T-cell (primary cell): ENCODE measurements around the gene SMC5. TPM values are rescaled to one million over a fixed set of nuclear protein-coding genes. Genes with fewer than 3 reads are reported as not detected.

ENCODE experiments used
- ATAC-seq, 4 experiments: fragments of 200-7000 bp in 3 of 4; fragments of 150-1000 bp in 1 of 4; cut with Tn5 transposase; replicated peaks in 1 of 4; 1 replicate in 3 of 4; 2 replicates in 1 of 4; pipeline ENCODE4 v1.10.0; 2021; ENCODE audit warnings: moderate library complexity in 3 of 4, mild to moderate bottlenecking in 2 of 4, moderate number of reproducible peaks in 1 of 4
- CTCF ChIA-PET, 2 donors: fragments of 300-600 bp; sonication (Branson Sonifier 250); formaldehyde crosslinking; loops; one replicate each; lab custom pipeline; 2022; ENCODE audit warnings: antibody characterized with exemption in 2 of 2; lab: Charles Lee
- POLR2A ChIA-PET, 2 donors: fragments of 300-600 bp; sonication (Branson Sonifier 250); formaldehyde crosslinking; loops; one replicate each; lab custom pipeline; 2022; ENCODE audit warnings: antibody characterized with exemption in 2 of 2; lab: Charles Lee
- DNase-seq, 35 experiments: peaks; one replicate each; pipeline versions ENCODE4 v3.0.0 to v3.0.0-alpha.2; 2013 to 2023
- H3K27ac ChIP-seq: one replicate; pipeline ENCODE4 v1.5.1; 2013; ENCODE audit warnings: low read length
- H3K27me3 ChIP-seq, 2 experiments: replicated peaks in 1 of 2; 1 replicate in 1 of 2; 2 replicates in 1 of 2; pipeline versions ENCODE4 v1.6.1 to v1.7.0; 2013; ENCODE audit warnings: low read length in 1 of 2, mixed read lengths in 1 of 2; ENCODE audit not compliant: control insufficient read depth in 2 of 2, insufficient read depth in 2 of 2; ENCODE audit errors: extremely low read depth in 1 of 2
- H3K36me3 ChIP-seq, 2 donors: 1 replicate in 1 of 2; 2 replicates in 1 of 2; pipeline versions ENCODE4 v1.6.1 to v1.7.0; 2013; ENCODE audit warnings: low read length in 1 of 2; ENCODE audit not compliant: control insufficient read depth in 2 of 2, insufficient read depth in 1 of 2; ENCODE audit errors: extremely low read depth in 1 of 2
- H3K4me1 ChIP-seq, 2 experiments: 1 replicate in 1 of 2; 2 replicates in 1 of 2; pipeline versions ENCODE4 v1.6.1 to v1.7.0; 2013; ENCODE audit warnings: low read length in 2 of 2, mixed read lengths in 1 of 2; ENCODE audit not compliant: insufficient read depth in 2 of 2, control insufficient read depth in 1 of 2; ENCODE audit errors: extremely low read depth in 1 of 2
- H3K4me3 ChIP-seq, 2 donors: 1 replicate in 1 of 2; 2 replicates in 1 of 2; pipeline versions ENCODE4 v1.5.1 to v1.7.0; 2013; ENCODE audit warnings: mild to moderate bottlenecking in 2 of 2, low read length in 1 of 2, moderate library complexity in 1 of 2; ENCODE audit not compliant: control insufficient read depth in 1 of 2; ENCODE audit errors: extremely low read depth in 1 of 2
- H3K9me3 ChIP-seq: 2 replicates; pipeline ENCODE4 v1.7.0; 2013
- H3K27ac Mint-ChIP-seq, 2 donors: one replicate each; pipeline ENCODE4 v1.8.0; 2020 to 2021; ENCODE audit warnings: mild to moderate bottlenecking in 2 of 2, mixed read lengths in 2 of 2
- H3K27me3 Mint-ChIP-seq, 2 donors: one replicate each; pipeline ENCODE4 v1.8.0; 2021 to 2022; ENCODE audit warnings: mixed read lengths in 2 of 2
- H3K36me3 Mint-ChIP-seq: one replicate; pipeline ENCODE4 v1.8.0; 2021; ENCODE audit warnings: mixed read lengths
- H3K4me1 Mint-ChIP-seq, 3 donors: one replicate each; pipeline ENCODE4 v1.8.0; 2020 to 2022; ENCODE audit warnings: mixed read lengths in 3 of 3, mild to moderate bottlenecking in 1 of 3
- H3K4me3 Mint-ChIP-seq, 3 donors: one replicate each; pipeline ENCODE4 v1.8.0; 2020 to 2022; ENCODE audit warnings: mild to moderate bottlenecking in 3 of 3, mixed read lengths in 3 of 3, moderate library complexity in 3 of 3
- H3K9me3 Mint-ChIP-seq, 3 donors: one replicate each; pipeline ENCODE4 v1.8.0; 2020 to 2022; ENCODE audit warnings: mixed read lengths in 3 of 3
- WGBS: methylation state at CpG from one replicate; pipeline ENCODE4 v1.1.5; 2013; ENCODE audit warnings: missing lambda C conversion rate; ENCODE audit not compliant: insufficient coverage; 5-methylcytosine and 5-hydroxymethylcytosine counted together
- total RNA-seq, 35 experiments: library from RNA in 6 of 35; stranded (reverse) in 6 of 35; fragments of 120-200 nt in 1 of 35; gene quantifications; one replicate each; pipeline versions ENCODE4 v1.2.1 to v1.2.4 and lab custom pipeline; 2013 to 2026

Gene SMC5
- total RNA-seq, 5 donors from 2014 or later (not counting 1 experiment from before 2014, with no cell fraction given): 31.6 to 35.5 (median 34.5) TPM

GRCh38 chr9:70260007-70260443 lies 1.2 kb downstream of the SMC5 start:
- Histone ChIP-seq H3K4me3 (peak overlapping the region; percentile 84 to 91), H3K27ac (no peak overlapping the region), H3K9me3 (no peaks in the 10 kb centered on the region), H3K36me3 (peaks cover 0 to 16% of the 10 kb centered on the region in 2 donors), H3K4me1 (peaks cover 19 to 35% of the 10 kb centered on the region in 2 experiments), H3K27me3 (no peaks in the 10 kb centered on the region)
- Mint-ChIP-seq H3K4me3 (peak overlapping the region; percentile 95 to 99 (median 96)), H3K4me1 (peaks cover 61 to 69% (median 62%) of the 10 kb centered on the region in 3 donors), H3K9me3 (no peaks in the 10 kb centered on the region), H3K36me3 (peaks cover 28% of the 10 kb centered on the region), H3K27ac (peak overlapping the region; percentile 34 to 66), H3K27me3 (no peaks in the 10 kb centered on the region)
- 81% methylated on average over 19 of the region's 30 CpGs for WGBS
- ChIA-PET POLR2A (interaction anchor here (0.6 to 0.8 kb wide), 3 partner anchors 13 to 304 kb away, joined by 4 to 8 read pairs (median 6); no protein-coding TSS in a partner anchor), CTCF (no interaction called here)
- ATAC-seq (no peak), DNase-seq (no peak)

- Mint-ChIP-seq H3K4me3 (peak overlapping the region; percentile 95 to 99 (median 96)), H3K4me1 (peaks cover 63 to 71% (median 64%) of the 10 kb centered on the region in 3 donors), H3K9me3 (no peaks in the 10 kb centered on the region), H3K36me3 (peaks cover 32% of the 10 kb centered on the region), H3K27ac (peak overlapping the region; percentile 34 to 66), H3K27me3 (no peaks in the 10 kb centered on the region)
- H3K4me3 ChIP-seq: peak overlapping the region in 1 of 2 donors; percentile 91
- ChIA-PET CTCF (no interaction called here), POLR2A (interaction anchor here (0.6 kb wide), 2 partner anchors 12 to 106 kb away, joined by 4 to 6 read pairs; no protein-coding TSS in a partner anchor)
- ATAC-seq (no peak), DNase-seq (no peak)
- H3K9me3 ChIP-seq: no peaks in the 10 kb centered on the region
- H3K36me3 ChIP-seq: peaks cover 0 to 21% of the 10 kb centered on the region in 2 donors
- no peak overlapping the region for H3K27ac ChIP-seq
- peaks cover 19 to 35% of the 10 kb centered on the region in 2 experiments for H3K4me1 ChIP-seq
- WGBS: 85% methylated on average over 5 of the region's 8 CpGs
- H3K27me3 ChIP-seq: no peaks in the 10 kb centered on the region
Measured at GRCh38 chr9:70260606-70261005, 1.8 kb downstream of the SMC5 start.

- peaks cover 37% of the 10 kb centered on the region for H3K36me3 Mint-ChIP-seq
- H3K27me3 Mint-ChIP-seq: no peaks in the 10 kb centered on the region
- DNase-seq (no peak), ATAC-seq (no peak)
- Histone ChIP-seq H3K4me3 (no peak overlapping the region), H3K27ac (no peak overlapping the region), H3K36me3 (peaks cover 0 to 28% of the 10 kb centered on the region in 2 donors), H3K9me3 (no peaks in the 10 kb centered on the region), H3K4me1 (peaks cover 19 to 35% of the 10 kb centered on the region in 2 experiments), H3K27me3 (no peaks in the 10 kb centered on the region)
- WGBS: 85% methylated on average over 4 of the region's 4 CpGs
- peak overlapping the region; percentile 95 to 99 (median 96) for H3K4me3 Mint-ChIP-seq
- no peaks in the 10 kb centered on the region for H3K9me3 Mint-ChIP-seq
- CTCF ChIA-PET: no interaction called here
- peak overlapping the region; percentile 0 to 4 for H3K27ac Mint-ChIP-seq
- POLR2A ChIA-PET: no interaction called here
- peaks cover 64 to 72% (median 68%) of the 10 kb centered on the region in 3 donors for H3K4me1 Mint-ChIP-seq
Measured at GRCh38 chr9:70261131-70261870, 2.5 kb downstream of the SMC5 start.

GRCh38 chr9:70262366-70262765 lies 3.6 kb downstream of the SMC5 start:
- H3K4me3 ChIP-seq: no peak overlapping the region
- H3K4me1 Mint-ChIP-seq: peaks cover 58 to 70% (median 68%) of the 10 kb centered on the region in 3 donors
- POLR2A ChIA-PET: no interaction called here

GRCh38 chr9:70262948-70263347 lies 4.2 kb downstream of the SMC5 start:
- H3K4me1 ChIP-seq: peaks cover 15 to 26% of the 10 kb centered on the region in 2 experiments
- CTCF ChIA-PET: no interaction called here
- no peak overlapping the region for H3K27ac ChIP-seq
- WGBS: no CpG with 5 or more reads among the region's 6 CpGs
- H3K36me3 Mint-ChIP-seq: peaks cover 49% of the 10 kb centered on the region
- H3K27me3 ChIP-seq: no peaks in the 10 kb centered on the region
- ATAC-seq (no peak), DNase-seq (peak in 1 of 35 experiments; percentile 30)
- no peaks in the 10 kb centered on the region for H3K9me3 Mint-ChIP-seq
- peak overlapping the region in 1 of 2 donors; percentile 30 for H3K27ac Mint-ChIP-seq
- H3K4me3 ChIP-seq: no peak overlapping the region
- H3K4me3 Mint-ChIP-seq: peak overlapping the region in 2 of 3 donors; percentile 96 to 99
- H3K9me3 ChIP-seq: no peaks in the 10 kb centered on the region
- peaks cover 56 to 69% (median 66%) of the 10 kb centered on the region in 3 donors for H3K4me1 Mint-ChIP-seq
- H3K27me3 Mint-ChIP-seq: no peaks in the 10 kb centered on the region
- POLR2A ChIA-PET: no interaction called here
- peaks cover 0 to 41% of the 10 kb centered on the region in 2 donors for H3K36me3 ChIP-seq

More at GRCh38 chr9:70262366-70262765, 3.6 kb downstream of the SMC5 start:
- H3K27me3 ChIP-seq: no peaks in the 10 kb centered on the region
- H3K36me3 ChIP-seq: peaks cover 0 to 37% of the 10 kb centered on the region in 2 donors
- H3K27ac Mint-ChIP-seq: peak overlapping the region; percentile 30 to 48
- peaks cover 45% of the 10 kb centered on the region for H3K36me3 Mint-ChIP-seq
- no peaks in the 10 kb centered on the region for H3K9me3 ChIP-seq
- peak overlapping the region; percentile 29 to 99 (median 96) for H3K4me3 Mint-ChIP-seq
- no peaks in the 10 kb centered on the region for H3K27me3 Mint-ChIP-seq
- H3K4me1 ChIP-seq: peaks cover 19 to 31% of the 10 kb centered on the region in 2 experiments
- ATAC-seq (no peak), DNase-seq (no peak)
- no peak overlapping the region for H3K27ac ChIP-seq
- H3K9me3 Mint-ChIP-seq: no peaks in the 10 kb centered on the region
- CTCF ChIA-PET: no interaction called here
- WGBS: 20% methylated on average over 2 of the region's 2 CpGs

GRCh38 chr9:70263421-70263820 lies 4.6 kb downstream of the SMC5 start:
- Histone ChIP-seq H3K27ac (no peak overlapping the region), H3K36me3 (peaks cover 0 to 41% of the 10 kb centered on the region in 2 donors), H3K4me1 (peaks cover 15 to 21% of the 10 kb centered on the region in 2 experiments), H3K27me3 (no peaks in the 10 kb centered on the region), H3K9me3 (no peaks in the 10 kb centered on the region), H3K4me3 (no peak overlapping the region)
- Mint-ChIP-seq H3K4me1 (peaks cover 52 to 65% (median 63%) of the 10 kb centered on the region in 3 donors), H3K36me3 (peaks cover 49% of the 10 kb centered on the region), H3K27ac (no peak overlapping the region), H3K4me3 (no peak overlapping the region), H3K9me3 (no peaks in the 10 kb centered on the region), H3K27me3 (no peaks in the 10 kb centered on the region)
- no CpG with 5 or more reads among the region's 1 CpG for WGBS
- ATAC-seq: no peak
- ChIA-PET POLR2A (no interaction called here), CTCF (no interaction called here)
- DNase-seq: no peak
